ENCODE results near the gene C1orf94. TPM values are rescaled to one million over a fixed set of nuclear protein-coding genes. Genes with fewer than 3 reads are reported as not detected.

The C1orf94 gene
- total and polyA plus RNA-seq, 5 donors from 2014 or later, result not detected

GRCh38 chr1:34137411-34137810 lies 39.3 kb upstream of the C1orf94 start:
- Histone ChIP-seq H3K27ac (ENCODE audit: insufficient read depth, low read length, poor library complexity, severe bottlenecking) (no peak overlapping the region), H3K4me3 (ENCODE audit: low read depth, low read length) (no peak overlapping the region), H3K27me3 (ENCODE audit: control insufficient read depth, insufficient read depth, low read length) (peaks cover 2% of the 10 kb centered on the region), H3K9me3 (ENCODE audit: control insufficient read depth in 2 of 2, low read length in 2 of 2) (no peaks in the 10 kb centered on the region), H3K4me1 (ENCODE audit: control insufficient read depth, insufficient read depth, low read length, poor library complexity, severe bottlenecking) (no peaks in the 10 kb centered on the region), H3K36me3 (ENCODE audit: control insufficient read depth, insufficient read depth, low read length) (no peaks in the 10 kb centered on the region)
- H3K4me1 Mint-ChIP-seq, result no peaks in the 10 kb centered on the region
- ATAC-seq (ENCODE audit: low read depth in 2 of 2) (no peak), DNase-seq (no peak)
- no peaks in the 10 kb centered on the region for H3K27me3 Mint-ChIP-seq
- no peaks in the 10 kb centered on the region for H3K36me3 Mint-ChIP-seq
- no peak overlapping the region for H3K27ac Mint-ChIP-seq
- H3K9me3 Mint-ChIP-seq, result peaks cover 0 to 2% (median 0%) of the 10 kb centered on the region in 7 donors
- H3K4me3 Mint-ChIP-seq, result no peak overlapping the region

- no peak overlapping the region for H3K27ac Mint-ChIP-seq
- DNase-seq, result no peak
- H3K9me3 ChIP-seq (ENCODE audit: control insufficient read depth in 2 of 2, low read length in 2 of 2), result no peaks in the 10 kb centered on the region
- no peak for ATAC-seq (ENCODE audit: low read depth in 2 of 2)
- H3K9me3 Mint-ChIP-seq, result peaks cover 0 to 2% (median 0%) of the 10 kb centered on the region in 7 donors
- no peak overlapping the region for H3K4me3 ChIP-seq (ENCODE audit: low read depth, low read length)
- H3K27me3 ChIP-seq (ENCODE audit: control insufficient read depth, insufficient read depth, low read length), result no peaks in the 10 kb centered on the region
- H3K27me3 Mint-ChIP-seq, result peaks cover 5% of the 10 kb centered on the region
- no peak overlapping the region for H3K27ac ChIP-seq (ENCODE audit: insufficient read depth, low read length, poor library complexity, severe bottlenecking)
- H3K36me3 ChIP-seq (ENCODE audit: control insufficient read depth, insufficient read depth, low read length), result no peaks in the 10 kb centered on the region
- H3K4me3 Mint-ChIP-seq, result no peak overlapping the region
- H3K4me1 Mint-ChIP-seq, result no peaks in the 10 kb centered on the region
- H3K4me1 ChIP-seq (ENCODE audit: control insufficient read depth, insufficient read depth, low read length, poor library complexity, severe bottlenecking), result no peaks in the 10 kb centered on the region
- H3K36me3 Mint-ChIP-seq, result no peaks in the 10 kb centered on the region
These were observed 36.6 kb upstream of the C1orf94 start for GRCh38 chr1:34140011-34140676.

DNA sequence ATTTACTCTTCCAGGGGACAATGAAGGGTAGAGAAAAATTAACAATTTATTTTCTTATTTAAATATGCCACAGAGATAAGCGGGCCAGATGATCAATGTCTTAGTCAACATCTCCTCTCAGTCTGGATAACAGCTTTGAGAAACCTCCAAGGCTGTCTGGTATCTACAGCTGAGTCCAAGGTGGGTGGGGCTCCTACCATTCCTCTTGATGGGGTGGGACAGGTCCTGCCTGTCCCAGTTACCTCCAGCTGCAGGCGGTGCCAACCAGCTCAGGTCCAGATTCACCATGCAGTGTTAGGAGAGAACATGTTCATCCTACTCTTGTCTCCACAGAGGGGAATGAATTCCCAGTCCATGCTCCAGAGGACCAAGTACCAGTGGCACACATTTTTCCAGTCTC lies 32.7 kb upstream of the C1orf94 start:
- H3K36me3 Mint-ChIP-seq, result no peaks in the 10 kb centered on the region
- Histone ChIP-seq H3K27ac (ENCODE audit: insufficient read depth, low read length, poor library complexity, severe bottlenecking) (no peak overlapping the region), H3K4me1 (ENCODE audit: control insufficient read depth, insufficient read depth, low read length, poor library complexity, severe bottlenecking) (no peaks in the 10 kb centered on the region), H3K9me3 (ENCODE audit: control insufficient read depth in 2 of 2, low read length in 2 of 2) (no peaks in the 10 kb centered on the region), H3K27me3 (ENCODE audit: control insufficient read depth, insufficient read depth, low read length) (no peaks in the 10 kb centered on the region), H3K36me3 (ENCODE audit: control insufficient read depth, insufficient read depth, low read length) (no peaks in the 10 kb centered on the region), H3K4me3 (ENCODE audit: low read depth, low read length) (no peak overlapping the region)
- no peak overlapping the region for H3K4me3 Mint-ChIP-seq
- H3K27ac Mint-ChIP-seq, result no peak overlapping the region
- ATAC-seq (ENCODE audit: low read depth in 2 of 2) (no peak), DNase-seq (no peak)
- H3K27me3 Mint-ChIP-seq, result peaks cover 5% of the 10 kb centered on the region
- H3K9me3 Mint-ChIP-seq, result peaks cover 0 to 2% (median 0%) of the 10 kb centered on the region in 7 donors
- H3K4me1 Mint-ChIP-seq, result no peaks in the 10 kb centered on the region

DNA sequence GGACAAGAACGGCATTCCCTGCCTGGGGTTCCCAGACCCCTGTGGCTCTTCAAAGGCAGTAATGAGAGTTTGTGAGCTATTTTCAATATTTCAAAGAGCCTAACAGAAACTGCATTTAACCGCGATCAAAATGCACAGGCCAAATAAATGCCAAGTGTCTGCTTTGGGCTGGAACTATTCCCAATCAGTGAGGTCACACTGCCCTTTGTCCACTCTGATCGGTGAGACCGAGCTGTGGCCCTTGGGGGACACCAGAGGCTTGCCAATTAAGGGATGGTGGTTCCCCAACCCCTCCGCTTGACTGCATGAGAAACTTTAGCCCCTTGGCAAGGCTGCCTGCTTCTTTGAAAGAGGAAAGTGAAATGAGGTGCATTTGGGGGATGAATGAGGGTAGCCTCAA lies 31.9 kb upstream of the C1orf94 start:
- Mint-ChIP-seq H3K4me1 (no peaks in the 10 kb centered on the region), H3K27me3 (peaks cover 5% of the 10 kb centered on the region), H3K4me3 (no peak overlapping the region), H3K9me3 (peaks cover 0 to 2% (median 0%) of the 10 kb centered on the region in 7 donors), H3K36me3 (no peaks in the 10 kb centered on the region), H3K27ac (no peak overlapping the region)
- Histone ChIP-seq H3K9me3 (ENCODE audit: control insufficient read depth in 2 of 2, low read length in 2 of 2) (no peaks in the 10 kb centered on the region), H3K27ac (ENCODE audit: insufficient read depth, low read length, poor library complexity, severe bottlenecking) (no peak overlapping the region), H3K4me3 (ENCODE audit: low read depth, low read length) (no peak overlapping the region), H3K4me1 (ENCODE audit: control insufficient read depth, insufficient read depth, low read length, poor library complexity, severe bottlenecking) (no peaks in the 10 kb centered on the region), H3K27me3 (ENCODE audit: control insufficient read depth, insufficient read depth, low read length) (no peaks in the 10 kb centered on the region), H3K36me3 (ENCODE audit: control insufficient read depth, insufficient read depth, low read length) (no peaks in the 10 kb centered on the region)
- DNase-seq (no peak), ATAC-seq (ENCODE audit: low read depth in 2 of 2) (no peak)

- Mint-ChIP-seq H3K4me1 (no peaks in the 10 kb centered on the region), H3K36me3 (no peaks in the 10 kb centered on the region), H3K9me3 (no peaks in the 10 kb centered on the region), H3K27me3 (peaks cover 11% of the 10 kb centered on the region), H3K27ac (no peak overlapping the region), H3K4me3 (no peak overlapping the region)
- DNase-seq (no peak), ATAC-seq (ENCODE audit: low read depth in 2 of 2) (no peak)
- Histone ChIP-seq H3K27ac (ENCODE audit: insufficient read depth, low read length, poor library complexity, severe bottlenecking) (no peak overlapping the region), H3K9me3 (ENCODE audit: control insufficient read depth in 2 of 2, low read length in 2 of 2) (no peaks in the 10 kb centered on the region), H3K4me3 (ENCODE audit: low read depth, low read length) (no peak overlapping the region), H3K36me3 (ENCODE audit: control insufficient read depth, insufficient read depth, low read length) (no peaks in the 10 kb centered on the region), H3K27me3 (ENCODE audit: control insufficient read depth, insufficient read depth, low read length) (no peaks in the 10 kb centered on the region), H3K4me1 (ENCODE audit: control insufficient read depth, insufficient read depth, low read length, poor library complexity, severe bottlenecking) (no peaks in the 10 kb centered on the region)
These were observed 29.4 kb upstream of the C1orf94 start for GRCh38 chr1:34147301-34147700.

DNA sequence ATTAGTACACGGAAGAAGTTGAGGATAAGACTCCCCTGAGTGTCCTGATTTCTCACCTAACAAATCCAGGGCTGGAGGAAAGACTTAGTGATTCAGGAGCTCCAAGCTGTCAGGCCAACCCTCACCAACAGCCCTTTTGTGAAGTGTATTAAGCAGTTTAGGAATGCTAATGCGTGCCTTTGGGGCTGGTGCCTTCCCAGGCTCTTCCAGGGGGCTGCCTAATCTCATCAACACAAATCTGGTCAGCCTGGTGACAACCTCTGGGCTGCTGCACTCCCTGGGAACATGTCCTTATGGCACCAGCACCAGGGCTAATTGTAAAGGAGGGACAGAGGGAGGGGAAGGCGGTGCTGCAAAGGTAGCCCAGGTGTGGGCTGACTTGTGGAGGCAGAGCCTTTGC lies 27.2 kb upstream of the C1orf94 start:
- no peak overlapping the region for H3K4me3 Mint-ChIP-seq
- no peaks in the 10 kb centered on the region for H3K36me3 Mint-ChIP-seq
- peaks cover 0 to 2% (median 0%) of the 10 kb centered on the region in 7 donors for H3K9me3 Mint-ChIP-seq
- ATAC-seq (ENCODE audit: low read depth in 2 of 2), result no peak
- peaks cover 15% of the 10 kb centered on the region for H3K27me3 Mint-ChIP-seq
- no peak for DNase-seq
- H3K27ac Mint-ChIP-seq, result peak overlapping the region in 1 of 3 donors; percentile 10
- no peaks in the 10 kb centered on the region for H3K4me1 Mint-ChIP-seq
- Histone ChIP-seq H3K27me3 (ENCODE audit: control insufficient read depth, insufficient read depth, low read length) (peaks cover 2% of the 10 kb centered on the region), H3K4me3 (ENCODE audit: low read depth, low read length) (no peak overlapping the region), H3K9me3 (ENCODE audit: control insufficient read depth in 2 of 2, low read length in 2 of 2) (no peaks in the 10 kb centered on the region), H3K27ac (ENCODE audit: insufficient read depth, low read length, poor library complexity, severe bottlenecking) (no peak overlapping the region), H3K36me3 (ENCODE audit: control insufficient read depth, insufficient read depth, low read length) (no peaks in the 10 kb centered on the region), H3K4me1 (ENCODE audit: control insufficient read depth, insufficient read depth, low read length, poor library complexity, severe bottlenecking) (no peaks in the 10 kb centered on the region)

DNA sequence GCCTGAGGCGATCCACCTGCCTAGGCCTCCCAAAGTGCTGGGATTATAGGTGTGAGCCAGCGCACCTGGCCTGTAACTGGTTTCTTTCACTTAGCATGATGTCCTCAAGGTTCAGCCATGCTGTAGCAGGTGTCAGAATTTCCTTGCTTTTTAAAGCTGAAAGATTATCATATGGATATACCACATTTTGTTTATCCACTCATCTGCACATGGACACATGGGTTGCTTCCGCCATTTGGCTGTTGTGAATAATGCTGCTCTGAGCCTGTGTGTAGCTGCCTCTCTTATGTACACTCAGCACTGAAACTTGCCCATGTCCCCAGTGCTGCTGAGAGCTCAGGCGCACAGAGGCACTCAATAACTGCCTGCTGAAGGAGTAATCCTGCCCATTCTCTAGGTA lies 23.5 kb upstream of the C1orf94 start:
- no peaks in the 10 kb centered on the region for H3K36me3 ChIP-seq (ENCODE audit: control insufficient read depth, insufficient read depth, low read length)
- Mint-ChIP-seq H3K36me3 (no peaks in the 10 kb centered on the region), H3K9me3 (peaks cover 0 to 2% (median 0%) of the 10 kb centered on the region in 7 donors), H3K4me1 (no peaks in the 10 kb centered on the region), H3K4me3 (no peak overlapping the region), H3K27ac (no peak overlapping the region), H3K27me3 (peaks cover 27% of the 10 kb centered on the region)
- H3K4me3 ChIP-seq (ENCODE audit: low read depth, low read length), result no peak overlapping the region
- no peaks in the 10 kb centered on the region for H3K9me3 ChIP-seq (ENCODE audit: control insufficient read depth in 2 of 2, low read length in 2 of 2)
- ATAC-seq (ENCODE audit: low read depth in 2 of 2) (no peak), DNase-seq (no peak)
- no peaks in the 10 kb centered on the region for H3K4me1 ChIP-seq (ENCODE audit: control insufficient read depth, insufficient read depth, low read length, poor library complexity, severe bottlenecking)
- H3K27me3 ChIP-seq (ENCODE audit: control insufficient read depth, insufficient read depth, low read length), result peaks cover 2% of the 10 kb centered on the region
- no peak overlapping the region for H3K27ac ChIP-seq (ENCODE audit: insufficient read depth, low read length, poor library complexity, severe bottlenecking)

- ATAC-seq (ENCODE audit: low read depth in 2 of 2) (no peak), DNase-seq (no peak)
- Mint-ChIP-seq H3K9me3 (peaks cover 0 to 2% (median 0%) of the 10 kb centered on the region in 7 donors), H3K27ac (no peak overlapping the region), H3K4me3 (no peak overlapping the region), H3K4me1 (no peaks in the 10 kb centered on the region), H3K27me3 (peaks cover 46% of the 10 kb centered on the region), H3K36me3 (no peaks in the 10 kb centered on the region)
- Histone ChIP-seq H3K4me3 (ENCODE audit: low read depth, low read length) (no peak overlapping the region), H3K9me3 (ENCODE audit: control insufficient read depth in 2 of 2, low read length in 2 of 2) (no peaks in the 10 kb centered on the region), H3K36me3 (ENCODE audit: control insufficient read depth, insufficient read depth, low read length) (no peaks in the 10 kb centered on the region), H3K27me3 (ENCODE audit: control insufficient read depth, insufficient read depth, low read length) (peaks cover 12% of the 10 kb centered on the region), H3K27ac (ENCODE audit: insufficient read depth, low read length, poor library complexity, severe bottlenecking) (no peak overlapping the region), H3K4me1 (ENCODE audit: control insufficient read depth, insufficient read depth, low read length, poor library complexity, severe bottlenecking) (no peaks in the 10 kb centered on the region)
These were observed 20.8 kb upstream of the C1orf94 start for GRCh38 chr1:34155860-34156259.
